Lung (tissue), 12 donors: ENCODE results near the gene SH3GL2. TPM values are rescaled to one million over a fixed set of nuclear protein-coding genes. Genes with fewer than 3 reads are reported as not detected.

Experiments
- ATAC-seq: fragments of 200-7000 bp; cut with Tn5 transposase; one replicate; pipeline ENCODE4 v1.9.1; 2020; ENCODE audit warnings: moderate number of reproducible peaks; ENCODE audit not compliant: insufficient read depth, low FRiP score
- DNase-seq, 3 donors: peaks; one replicate each; pipeline ENCODE4 v3.0.0-alpha.2; 2013 to 2017
- H3K27ac ChIP-seq, 2 donors: one replicate each; pipeline ENCODE4 v1.5.1; 2013; ENCODE audit warnings: mild to moderate bottlenecking in 2 of 2, moderate library complexity in 2 of 2, control low read depth in 1 of 2, inconsistent platforms in 1 of 2, low read depth in 1 of 2, low read length in 1 of 2
- H3K27me3 ChIP-seq, 3 donors: one replicate each; pipeline ENCODE4 v1.5.1; 2013; ENCODE audit warnings: low read length in 2 of 3; ENCODE audit not compliant: control insufficient read depth in 3 of 3, insufficient read depth in 3 of 3
- H3K36me3 ChIP-seq, 4 donors: one replicate each; pipeline ENCODE4 v1.5.1; 2013; ENCODE audit warnings: low read length in 4 of 4, mild to moderate bottlenecking in 1 of 4, moderate library complexity in 1 of 4; ENCODE audit not compliant: control insufficient read depth in 4 of 4, insufficient read depth in 4 of 4
- H3K4me1 ChIP-seq, 5 donors: one replicate each; pipeline ENCODE4 v1.5.1; 2013; ENCODE audit warnings: low read length in 5 of 5, mild to moderate bottlenecking in 2 of 5, moderate library complexity in 1 of 5; ENCODE audit not compliant: control insufficient read depth in 5 of 5, insufficient read depth in 5 of 5
- H3K4me3 ChIP-seq: one replicate; pipeline ENCODE4 v1.5.1; 2013; ENCODE audit warnings: mild to moderate bottlenecking, control low read depth, moderate library complexity
- H3K9ac ChIP-seq, 2 donors: one replicate each; pipeline ENCODE4 v1.5.1; 2013; ENCODE audit warnings: low read length in 2 of 2, control low read depth in 1 of 2; ENCODE audit not compliant: insufficient read depth in 1 of 2
- H3K9me3 ChIP-seq, 4 donors: one replicate each; pipeline ENCODE4 v1.5.1; 2013; ENCODE audit warnings: low read length in 3 of 4, mild to moderate bottlenecking in 1 of 4, moderate library complexity in 1 of 4; ENCODE audit not compliant: control insufficient read depth in 4 of 4, insufficient read depth in 3 of 4
- CTCF ChIP-seq: IDR thresholded peaks from 2 replicates; pipeline ENCODE4 v1.5.1; 2012; ENCODE audit warnings: mild to moderate bottlenecking; ENCODE audit errors: control extremely low read depth, extremely low read depth
- WGBS, 2 donors: extraction: QIAGEN DNeasy Blood & Tissue Kit; methylation state at CpG; one replicate each; pipeline ENCODE4 v1.1.7; 2013; 5-methylcytosine and 5-hydroxymethylcytosine counted together
- polyA plus RNA-seq, 2 donors: library from polyadenylated mRNA; stranded (reverse); fragments of 200-250 nt; gene quantifications; one replicate each; pipeline ENCODE4 v1.2.1, GENCODE V29; 2013
- total RNA-seq, 2 donors: library from RNA; depleted of rRNA in 1 of 2; stranded (reverse); fragments of >200 nt in 1 of 2; gene quantifications; one replicate each; pipeline ENCODE4 v1.2.1, GENCODE V29; 2014 to 2021
- donor health status: control.
- donor health status: control.
- donor health status: Bipolar disorder and iron deficiency.
- donor health status: healthy.
- donor health status: DM: yes; HTN: yes; CAD: no.

The SH3GL2 gene
- total and polyA plus RNA-seq, 4 donors, result 0.07 to 2.9 (median 1.1) TPM

DNA sequence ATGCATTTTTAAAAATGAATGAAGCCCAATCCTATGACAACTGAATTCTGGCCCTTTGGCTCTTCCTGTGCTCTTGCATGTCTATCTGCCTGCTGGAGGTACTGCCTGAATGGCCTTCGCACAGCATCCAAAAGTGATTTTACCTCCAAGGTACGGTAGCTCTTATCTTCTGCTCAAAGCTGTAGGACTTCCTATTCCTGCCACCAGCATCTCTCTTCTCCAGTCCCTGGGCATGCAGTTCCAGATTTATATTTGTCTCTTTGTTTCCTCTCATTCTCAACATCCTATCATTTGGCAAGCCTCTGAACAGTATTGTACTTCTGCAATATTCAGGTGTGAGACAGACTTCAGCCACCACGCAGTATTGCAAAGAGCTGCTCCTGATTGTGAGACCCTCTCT, 43.7 kb upstream of the SH3GL2 start:
- TF ChIP-seq CTCF, result no peak
- ATAC-seq (no peak), DNase-seq (no peak)
- Histone ChIP-seq H3K9ac (no peak overlapping the region), H3K9me3 (peaks cover 0 to 3% (median 0%) of the 10 kb centered on the region in 4 donors), H3K27ac (no peak overlapping the region), H3K4me3 (no peak overlapping the region), H3K4me1 (no peaks in the 10 kb centered on the region), H3K27me3 (no peaks in the 10 kb centered on the region), H3K36me3 (no peaks in the 10 kb centered on the region)
- 71 to 72% methylated on average over 3 of the region's 3 CpGs for WGBS, 2 donors

DNA sequence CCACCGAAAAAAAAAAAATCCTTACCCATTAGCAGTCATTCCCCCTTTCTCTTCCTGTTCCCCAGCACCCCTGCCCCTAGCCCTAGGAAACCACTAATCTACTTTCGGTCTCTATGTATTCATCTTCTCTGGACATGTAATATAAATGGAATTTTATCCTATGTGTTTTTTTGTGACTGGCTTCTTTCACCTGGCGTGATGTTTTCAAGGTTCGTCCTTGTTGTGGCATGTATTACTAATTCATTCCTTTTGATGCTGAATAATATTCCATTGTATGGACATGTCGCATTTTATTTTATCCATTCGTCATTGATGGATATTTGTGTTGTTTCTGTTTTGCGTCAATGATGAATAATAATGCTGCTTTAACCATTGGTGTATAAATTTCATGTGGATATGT, 42.8 kb upstream of the SH3GL2 start:
- H3K27ac ChIP-seq, result no peak overlapping the region
- 90 to 91% methylated on average over 7 of the region's 7 CpGs for WGBS, 2 donors
- H3K27me3 ChIP-seq, result no peaks in the 10 kb centered on the region
- H3K9me3 ChIP-seq, result peaks cover 0 to 3% (median 0%) of the 10 kb centered on the region in 4 donors
- H3K9ac ChIP-seq, result no peak overlapping the region
- DNase-seq, result no peak
- no peaks in the 10 kb centered on the region for H3K36me3 ChIP-seq
- TF ChIP-seq CTCF, result no peak
- no peak for ATAC-seq
- H3K4me3 ChIP-seq, result no peak overlapping the region
- no peaks in the 10 kb centered on the region for H3K4me1 ChIP-seq

DNA sequence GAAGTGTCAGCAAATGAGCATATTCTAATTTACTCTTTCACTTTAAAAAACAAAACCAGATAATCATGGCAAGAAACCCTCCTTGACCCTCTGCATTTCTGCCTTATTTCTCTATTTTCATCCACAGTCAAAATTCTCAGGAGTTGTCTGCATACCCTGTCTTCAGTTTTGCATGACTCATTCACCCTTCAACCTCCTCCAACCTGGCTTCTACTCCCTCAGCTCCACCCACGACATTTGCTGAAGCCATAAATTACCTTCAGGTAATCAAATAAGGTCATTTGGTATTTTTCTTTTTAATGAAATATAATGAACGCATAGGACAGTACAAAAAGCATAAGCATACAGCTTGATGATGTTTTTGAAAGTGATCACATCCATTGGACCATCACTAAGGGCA, 27.8 kb upstream of the SH3GL2 start:
- Histone ChIP-seq H3K4me1 (no peaks in the 10 kb centered on the region), H3K36me3 (no peaks in the 10 kb centered on the region), H3K27me3 (no peaks in the 10 kb centered on the region), H3K27ac (no peak overlapping the region), H3K9me3 (peaks cover 0 to 11% (median 2%) of the 10 kb centered on the region in 4 donors), H3K4me3 (no peak overlapping the region), H3K9ac (no peak overlapping the region)
- no peak for TF ChIP-seq CTCF
- DNase-seq, result no peak
- 79 to 82% methylated on average over 2 of the region's 2 CpGs for WGBS, 2 donors
- no peak for ATAC-seq

DNA sequence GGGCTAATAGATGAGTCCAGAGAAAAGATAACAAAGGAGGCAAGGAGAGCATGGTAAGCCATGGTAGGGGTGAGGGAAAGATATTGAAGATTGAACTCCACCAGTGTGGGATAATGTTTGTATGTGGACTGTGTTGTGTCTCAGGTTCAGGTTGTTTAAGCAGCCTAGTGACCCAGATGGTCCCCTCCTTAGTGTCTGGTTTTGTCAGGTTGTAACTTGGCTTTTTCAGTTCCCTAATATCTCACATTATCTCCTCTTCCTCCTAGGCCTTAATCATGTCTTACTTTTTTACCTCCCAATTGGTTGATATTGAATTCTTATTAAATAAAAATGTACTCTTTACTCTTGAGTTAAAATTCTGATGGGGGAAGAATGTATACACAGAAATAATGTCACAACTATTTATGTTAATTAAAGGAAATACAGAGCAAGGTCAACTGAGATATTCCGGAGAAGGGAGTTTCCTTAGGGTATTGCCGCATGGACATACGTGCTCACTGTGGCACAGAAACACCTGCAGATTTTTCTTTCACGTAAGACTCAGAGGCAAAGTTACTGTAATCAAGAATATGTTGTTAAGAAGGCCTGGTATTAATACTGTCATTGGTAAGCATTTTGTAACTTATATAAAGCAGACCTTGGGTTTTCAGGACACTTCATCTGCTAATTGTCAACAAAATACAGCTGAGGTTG, 23.4 kb upstream of the SH3GL2 start:
- WGBS, 2 donors, result 62 to 89% methylated on average over 4 of the region's 4 CpGs
- DNase-seq, result no peak
- Histone ChIP-seq H3K4me1 (peaks cover 0 to 5% (median 0%) of the 10 kb centered on the region in 5 donors), H3K36me3 (no peaks in the 10 kb centered on the region), H3K9ac (no peak overlapping the region), H3K27me3 (no peaks in the 10 kb centered on the region), H3K9me3 (no peaks in the 10 kb centered on the region), H3K27ac (no peak overlapping the region), H3K4me3 (no peak overlapping the region)
- no peak for ATAC-seq
- TF ChIP-seq CTCF, result no peak
